ENCODE measurements around the gene ECM2. TPM values are rescaled to one million over a fixed set of nuclear protein-coding genes. Genes with fewer than 3 reads are reported as not detected.
"Not testable (repeated sequence)": the region's sequence is repeated elsewhere in the genome, so short reads cannot be mapped to it uniquely, and the experiment has no call there.

Gene ECM2
- total RNA-seq, 1 experiment from 2014 or later: not detected

GRCh38 chr9:92576175-92576574 lies 40.4 kb upstream of the ECM2 start:
- H3K4me1 ChIP-seq (ENCODE audit: control insufficient read depth in 1 of 2, insufficient read depth in 2 of 2, low read length in 2 of 2): no peaks in the 10 kb centered on the region
- H3K36me3 ChIP-seq (ENCODE audit: control insufficient read depth in 1 of 2, insufficient read depth in 2 of 2, low read length in 2 of 2): no peaks in the 10 kb centered on the region
- no peak overlapping the region for H3K27ac ChIP-seq (ENCODE audit: low read depth, low read length)
- no peak overlapping the region for H3K4me3 ChIP-seq (replicated peaks in 1 of 2; ENCODE audit: low read depth in 1 of 2, low read length in 2 of 2)
- no peaks in the 10 kb centered on the region for H4K20me1 ChIP-seq (ENCODE audit: insufficient read depth)
- ATAC-seq: no peak
- no peak overlapping the region for H2AFZ ChIP-seq (ENCODE audit: low read depth, low read length, poor library complexity, severe bottlenecking)
- no peaks in the 10 kb centered on the region for H3K9me2 ChIP-seq (ENCODE audit: insufficient read depth)
- H3K9ac ChIP-seq (ENCODE audit: low read length): no peak overlapping the region
- H3K9me3 ChIP-seq (ENCODE audit: control insufficient read depth in 1 of 2, insufficient read depth in 1 of 2, low read depth in 1 of 2, low read length in 2 of 2): no peaks in the 10 kb centered on the region
- no peak for DNase-seq (ENCODE audit: low read depth, low spot score)
- ChIA-PET RAD21 (ENCODE audit: low non-redundant PET in 1 of 2, low total read pairs in 2 of 2, uncharacterized antibody in 2 of 2, unreplicated experiment in 2 of 2) (no interaction called here), CTCF (no interaction called here), POLR2A (no interaction called here)
- BruUV-seq (replicated peaks): no TSS peak
- intact Hi-C loops (cut with micrococcal nuclease): no loop called here
- no peak for TF ChIP-seq SRF (IDR thresholded peaks at IDR 0.05; ENCODE audit: low read depth)
- TF ChIP-seq, protein P1, sequence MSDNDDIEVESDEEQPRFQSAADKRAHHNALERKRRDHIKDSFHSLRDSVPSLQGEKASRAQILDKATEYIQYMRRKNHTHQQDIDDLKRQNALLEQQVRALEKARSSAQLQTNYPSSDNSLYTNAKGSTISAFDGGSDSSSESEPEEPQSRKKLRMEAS (IDR thresholded peaks at IDR 0.05): no peak
- no peak for TF ChIP-seq FOSL1 (IDR thresholded peaks at IDR 0.05; ENCODE audit: low read depth)
- no peak for TF ChIP-seq SIN3A (IDR thresholded peaks at IDR 0.05; ENCODE audit: low read depth)
- TF ChIP-seq ZFX (IDR thresholded peaks at IDR 0.05): no peak
- TF ChIP-seq JUND (IDR thresholded peaks at IDR 0.05): no peak
- TF ChIP-seq YY1 (IDR thresholded peaks at IDR 0.05; ENCODE audit: extremely low read depth, insufficient replicate concordance, low read depth, low read length): no peak
- no peaks in the 10 kb centered on the region for H3K79me2 ChIP-seq (ENCODE audit: insufficient read depth, low read length)
- no peaks in the 10 kb centered on the region for H3K27me3 ChIP-seq (ENCODE audit: insufficient read depth, low read length)
- no peak overlapping the region for H3K4me2 ChIP-seq (ENCODE audit: low read length)

GRCh38 chr9:92573612-92574011 lies 37.8 kb upstream of the ECM2 start:
- H3K4me2 ChIP-seq (ENCODE audit: low read length); H3K9me3 ChIP-seq (ENCODE audit: control insufficient read depth in 1 of 2, insufficient read depth in 1 of 2, low read depth in 1 of 2, low read length in 2 of 2); H3K27me3 ChIP-seq (ENCODE audit: insufficient read depth, low read length); DNase-seq (ENCODE audit: low read depth, low spot score); POLR2A ChIA-PET; H3K79me2 ChIP-seq (ENCODE audit: insufficient read depth, low read length); BruUV-seq (replicated peaks); H4K20me1 ChIP-seq (ENCODE audit: insufficient read depth); H3K4me1 ChIP-seq (ENCODE audit: control insufficient read depth in 1 of 2, insufficient read depth in 2 of 2, low read length in 2 of 2); RAD21 ChIA-PET (ENCODE audit: low non-redundant PET in 1 of 2, low total read pairs in 2 of 2, uncharacterized antibody in 2 of 2, unreplicated experiment in 2 of 2); H2AFZ ChIP-seq (ENCODE audit: low read depth, low read length, poor library complexity, severe bottlenecking); H3K9me2 ChIP-seq (ENCODE audit: insufficient read depth); CTCF ChIA-PET; H3K36me3 ChIP-seq (ENCODE audit: control insufficient read depth in 1 of 2, insufficient read depth in 2 of 2, low read length in 2 of 2); H3K27ac ChIP-seq (ENCODE audit: low read depth, low read length); H3K4me3 ChIP-seq (replicated peaks in 1 of 2; ENCODE audit: low read depth in 1 of 2, low read length in 2 of 2); intact Hi-C loops (cut with micrococcal nuclease); H3K9ac ChIP-seq (ENCODE audit: low read length); ATAC-seq: not testable (repeated sequence)

DNA sequence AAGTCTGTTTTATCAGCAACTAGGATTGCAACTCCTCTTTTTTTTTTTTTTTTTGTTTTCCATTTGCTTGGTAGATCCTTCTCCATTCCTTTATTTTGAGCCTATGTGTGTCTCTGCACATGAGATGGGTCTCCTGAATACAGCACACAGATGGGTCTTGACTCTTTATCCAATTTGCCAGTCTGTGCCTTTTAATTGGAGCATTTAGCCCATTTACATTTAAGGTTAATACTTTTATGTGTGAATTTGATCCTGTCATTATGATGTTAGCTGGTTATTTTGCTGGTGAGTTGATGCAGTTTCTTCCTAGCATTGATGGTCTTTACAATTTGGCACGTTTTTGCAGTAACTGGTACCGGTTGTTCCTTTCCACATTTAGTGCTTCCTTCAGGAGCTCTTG lies 36.1 kb upstream of the ECM2 start:
- H3K27me3 ChIP-seq (ENCODE audit: insufficient read depth, low read length); H4K20me1 ChIP-seq (ENCODE audit: insufficient read depth); BruUV-seq (replicated peaks); intact Hi-C loops (cut with micrococcal nuclease); H3K36me3 ChIP-seq (ENCODE audit: control insufficient read depth in 1 of 2, insufficient read depth in 2 of 2, low read length in 2 of 2); H3K4me1 ChIP-seq (ENCODE audit: control insufficient read depth in 1 of 2, insufficient read depth in 2 of 2, low read length in 2 of 2); H3K79me2 ChIP-seq (ENCODE audit: insufficient read depth, low read length); H3K4me2 ChIP-seq (ENCODE audit: low read length); H3K27ac ChIP-seq (ENCODE audit: low read depth, low read length); CTCF ChIA-PET; H3K9me2 ChIP-seq (ENCODE audit: insufficient read depth); DNase-seq (ENCODE audit: low read depth, low spot score); H3K9ac ChIP-seq (ENCODE audit: low read length); H2AFZ ChIP-seq (ENCODE audit: low read depth, low read length, poor library complexity, severe bottlenecking); H3K9me3 ChIP-seq (ENCODE audit: control insufficient read depth in 1 of 2, insufficient read depth in 1 of 2, low read depth in 1 of 2, low read length in 2 of 2); RAD21 ChIA-PET (ENCODE audit: low non-redundant PET in 1 of 2, low total read pairs in 2 of 2, uncharacterized antibody in 2 of 2, unreplicated experiment in 2 of 2); H3K4me3 ChIP-seq (replicated peaks in 1 of 2; ENCODE audit: low read depth in 1 of 2, low read length in 2 of 2); ATAC-seq; POLR2A ChIA-PET: not testable (repeated sequence)

Data from HCT116 (cell line).